ENCODE data around the gene CYP2J2. TPM values are rescaled to one million over a fixed set of nuclear protein-coding genes. Genes with fewer than 3 reads are reported as not detected.
A peak's percentile ranks its signal among the peaks of the same experiment; 100 is the strongest.

Gene CYP2J2
- total and polyA plus RNA-seq, 2 donors from 2014 or later = 1.0 to 4.6 TPM

- Histone ChIP-seq H3K9me3 (ENCODE audit: control insufficient read depth in 2 of 3, insufficient read depth in 1 of 3, low read length in 3 of 3) (no peaks in the 10 kb centered on the region), H3K36me3 (ENCODE audit: control insufficient read depth in 2 of 3, insufficient read depth in 3 of 3, low read length in 3 of 3) (no peaks in the 10 kb centered on the region), H3K4me1 (ENCODE audit: control insufficient read depth in 2 of 3, insufficient read depth in 2 of 3, low read depth in 1 of 3, low read length in 3 of 3) (no peaks in the 10 kb centered on the region), H3K4me3 (ENCODE audit: low read length in 3 of 3) (no peak overlapping the region), H3K27ac (ENCODE audit: low read depth in 2 of 2, low read length in 2 of 2) (no peak overlapping the region), H3K27me3 (ENCODE audit: control insufficient read depth, insufficient read depth, low read length) (no peaks in the 10 kb centered on the region), H3K9ac (ENCODE audit: low read length in 3 of 3) (no peak overlapping the region)
- no peak for TF ChIP-seq CTCF (IDR thresholded peaks at IDR 0.05; ENCODE audit: borderline replicate concordance, extremely low read depth, insufficient read depth)
- intact Hi-C loops (cut with DNase I) = no loop called here
- DNase-seq (peak in 2 of 5 donors; percentile 40 to 42), FAIRE-seq (no peak)
Measured at GRCh38 chr1:59967141-59967697, 40.6 kb upstream of the CYP2J2 start.

- Histone ChIP-seq H3K9me3 (ENCODE audit: control insufficient read depth in 2 of 3, insufficient read depth in 1 of 3, low read length in 3 of 3) (no peaks in the 10 kb centered on the region), H3K4me3 (ENCODE audit: low read length in 3 of 3) (no peak overlapping the region), H3K9ac (ENCODE audit: low read length in 3 of 3) (no peak overlapping the region), H3K4me1 (ENCODE audit: control insufficient read depth in 2 of 3, insufficient read depth in 2 of 3, low read depth in 1 of 3, low read length in 3 of 3) (no peaks in the 10 kb centered on the region), H3K36me3 (ENCODE audit: control insufficient read depth in 2 of 3, insufficient read depth in 3 of 3, low read length in 3 of 3) (no peaks in the 10 kb centered on the region), H3K27me3 (ENCODE audit: control insufficient read depth, insufficient read depth, low read length) (no peaks in the 10 kb centered on the region), H3K27ac (ENCODE audit: low read depth in 2 of 2, low read length in 2 of 2) (no peak overlapping the region)
- intact Hi-C loops (cut with DNase I) = no loop called here
- no peak for TF ChIP-seq CTCF (IDR thresholded peaks at IDR 0.05; ENCODE audit: borderline replicate concordance, extremely low read depth, insufficient read depth)
- DNase-seq = no peak
- FAIRE-seq = no peak
Measured at GRCh38 chr1:59952065-59952464, 25.5 kb upstream of the CYP2J2 start.

DNA sequence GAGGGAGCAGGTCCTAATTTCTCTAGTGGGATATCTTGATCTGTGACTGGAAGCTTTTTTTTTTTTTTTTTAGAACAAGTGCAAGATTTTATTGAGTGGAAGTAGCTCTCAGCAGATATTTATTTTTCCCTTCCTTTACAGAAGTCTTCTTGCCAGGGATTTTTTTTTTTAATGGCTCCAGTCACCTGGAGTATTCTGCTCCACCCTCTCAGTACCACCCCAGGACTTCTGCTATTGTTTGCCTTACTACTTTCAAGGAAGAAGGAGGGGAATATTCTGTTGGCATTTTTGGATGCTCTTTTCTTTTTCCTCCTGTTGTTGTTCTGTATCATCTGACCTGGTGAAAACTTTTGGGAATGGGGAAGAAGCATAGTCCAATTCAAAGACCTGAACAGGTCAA, 23.1 kb upstream of the CYP2J2 start:
- Histone ChIP-seq H3K4me3 (ENCODE audit: low read length in 3 of 3) (no peak overlapping the region), H3K4me1 (ENCODE audit: control insufficient read depth in 2 of 3, insufficient read depth in 2 of 3, low read depth in 1 of 3, low read length in 3 of 3) (no peaks in the 10 kb centered on the region), H3K9me3 (ENCODE audit: control insufficient read depth in 2 of 3, insufficient read depth in 1 of 3, low read length in 3 of 3) (no peaks in the 10 kb centered on the region), H3K9ac (ENCODE audit: low read length in 3 of 3) (no peak overlapping the region), H3K27ac (ENCODE audit: low read depth in 2 of 2, low read length in 2 of 2) (no peak overlapping the region), H3K27me3 (ENCODE audit: control insufficient read depth, insufficient read depth, low read length) (no peaks in the 10 kb centered on the region), H3K36me3 (ENCODE audit: control insufficient read depth in 2 of 3, insufficient read depth in 3 of 3, low read length in 3 of 3) (no peaks in the 10 kb centered on the region)
- DNase-seq = no peak
- no peak for FAIRE-seq
- intact Hi-C loops (cut with DNase I) = no loop called here
- TF ChIP-seq CTCF (IDR thresholded peaks at IDR 0.05; ENCODE audit: borderline replicate concordance, extremely low read depth, insufficient read depth) = no peak

DNA sequence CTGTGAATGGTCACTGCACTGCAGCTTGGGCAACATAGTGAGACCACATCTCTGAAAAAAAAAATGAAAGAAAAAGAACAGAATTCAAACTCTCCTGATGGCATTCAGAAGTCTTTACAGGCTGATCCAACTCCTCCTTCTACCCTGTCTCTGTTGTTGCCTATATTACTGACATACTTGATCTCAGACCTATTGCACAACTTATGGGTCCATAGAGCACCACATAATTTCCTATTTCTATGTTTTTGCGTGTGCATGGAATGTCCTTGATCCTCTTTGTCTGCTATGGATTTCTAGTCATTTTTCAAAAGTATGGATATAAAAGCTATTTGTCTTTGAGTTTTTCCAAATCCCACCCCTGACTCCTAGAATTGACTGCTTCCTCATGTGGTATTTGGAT, 22.4 kb upstream of the CYP2J2 start:
- H3K4me1 ChIP-seq (ENCODE audit: control insufficient read depth in 2 of 3, insufficient read depth in 2 of 3, low read depth in 1 of 3, low read length in 3 of 3) = no peaks in the 10 kb centered on the region
- no peaks in the 10 kb centered on the region for H3K36me3 ChIP-seq (ENCODE audit: control insufficient read depth in 2 of 3, insufficient read depth in 3 of 3, low read length in 3 of 3)
- no peak overlapping the region for H3K9ac ChIP-seq (ENCODE audit: low read length in 3 of 3)
- H3K9me3 ChIP-seq (ENCODE audit: control insufficient read depth in 2 of 3, insufficient read depth in 1 of 3, low read length in 3 of 3) = no peaks in the 10 kb centered on the region
- DNase-seq = no peak
- H3K4me3 ChIP-seq (ENCODE audit: low read length in 3 of 3) = no peak overlapping the region
- intact Hi-C loops (cut with DNase I) = no loop called here
- TF ChIP-seq CTCF (IDR thresholded peaks at IDR 0.05; ENCODE audit: borderline replicate concordance, extremely low read depth, insufficient read depth) = no peak
- H3K27me3 ChIP-seq (ENCODE audit: control insufficient read depth, insufficient read depth, low read length) = no peaks in the 10 kb centered on the region
- no peak for FAIRE-seq
- no peak overlapping the region for H3K27ac ChIP-seq (ENCODE audit: low read depth in 2 of 2, low read length in 2 of 2)

Measured in kidney (tissue), 14 donors.